Measurements from ENCODE around the gene ITGA8.
"Not testable (repeated sequence)": the region's sequence is repeated elsewhere in the genome, so short reads cannot be mapped to it uniquely, and the experiment has no call there.

Gene ITGA8

DNA sequence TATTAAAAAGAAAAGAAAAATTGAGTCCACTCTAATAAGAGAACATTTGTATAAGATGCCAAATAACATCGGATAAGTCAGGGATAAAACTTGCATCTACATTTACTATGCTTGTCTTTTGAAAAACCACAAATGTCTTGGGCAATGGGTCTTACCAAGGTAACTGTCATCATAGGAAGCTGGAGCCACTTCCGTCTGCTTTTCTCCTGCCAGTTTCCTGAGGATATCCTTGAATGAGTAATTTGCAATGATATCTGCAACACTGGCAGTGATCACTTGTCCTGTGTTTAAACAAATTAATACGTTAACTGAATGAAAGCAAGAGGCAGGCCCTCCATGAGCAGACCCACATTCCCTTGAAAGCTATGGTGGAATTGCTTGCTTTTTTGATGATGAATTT lies 47.3 kb downstream of the ITGA8 start:
- no peak for DNase-seq

- DNase-seq = no peak
Observed at GRCh38 chr10:15670880-15671279, 48.8 kb downstream of the ITGA8 start.

GRCh38 chr10:15661574-15661973 lies 58.1 kb downstream of the ITGA8 start:
- DNase-seq = no peak

DNA sequence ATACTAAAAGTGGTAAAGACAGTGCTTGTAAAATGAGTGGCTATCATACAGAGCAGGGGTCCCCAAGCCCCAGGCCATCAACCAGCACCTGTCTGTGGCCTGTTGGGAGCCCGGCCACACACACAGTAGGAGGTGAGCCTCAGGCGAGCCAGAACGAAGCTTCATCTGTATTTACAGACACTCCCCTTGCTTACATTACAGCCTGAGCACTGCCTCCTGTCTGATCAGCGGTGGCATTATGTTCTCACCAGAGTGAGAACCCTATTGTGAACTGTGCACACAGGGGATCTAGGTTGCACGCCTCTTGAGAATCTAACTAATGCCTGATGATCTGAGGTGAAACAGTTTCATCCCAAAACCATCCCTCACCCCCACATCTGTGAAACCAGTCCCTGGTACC lies 58.7 kb downstream of the ITGA8 start:
- no peak for DNase-seq

GRCh38 chr10:15658069-15658702 lies 61.5 kb downstream of the ITGA8 start:
- DNase-seq = no peak

DNA sequence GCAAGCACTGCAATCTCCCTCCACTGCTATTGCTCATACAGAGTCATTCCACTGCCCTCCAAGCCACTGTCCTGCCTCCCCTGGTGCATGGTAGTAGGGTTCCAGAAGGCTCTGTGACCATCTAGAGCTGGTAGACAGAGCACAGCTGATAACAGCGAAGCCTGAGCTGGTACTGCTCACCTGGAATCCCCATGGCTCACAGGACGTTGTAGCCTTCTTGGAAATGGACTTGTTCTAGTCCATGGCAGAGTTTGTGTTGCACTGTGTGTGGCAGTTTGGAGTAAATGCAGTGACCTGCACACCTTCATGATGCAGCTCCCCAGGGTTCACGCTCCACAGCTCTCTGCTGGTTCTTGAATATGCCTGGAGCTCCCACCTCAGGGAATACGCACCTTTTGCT lies 67.0 kb downstream of the ITGA8 start:
- DNase-seq = no peak

GRCh38 chr10:15652117-15652516 lies 67.6 kb downstream of the ITGA8 start:
- no peak for DNase-seq

DNA sequence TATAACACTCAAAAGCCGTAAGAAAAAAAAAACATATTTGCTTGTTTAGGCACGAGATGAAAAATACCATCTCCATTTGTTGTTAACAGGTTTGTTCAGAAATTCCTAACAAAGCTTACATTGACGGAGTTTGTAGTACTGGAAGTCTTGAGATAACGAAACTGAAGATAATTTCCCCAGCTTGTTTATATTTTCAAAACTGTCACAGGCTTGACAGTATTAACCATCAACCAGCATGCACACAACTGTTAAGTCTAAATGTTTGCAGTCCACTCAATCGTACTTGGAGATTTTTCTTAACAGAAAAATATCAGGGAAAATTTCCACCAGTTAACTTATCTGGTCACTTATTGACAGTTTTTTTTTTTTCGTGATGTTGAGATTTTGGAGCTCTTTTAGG lies 68.5 kb downstream of the ITGA8 start:
- DNase-seq = no peak

DNA sequence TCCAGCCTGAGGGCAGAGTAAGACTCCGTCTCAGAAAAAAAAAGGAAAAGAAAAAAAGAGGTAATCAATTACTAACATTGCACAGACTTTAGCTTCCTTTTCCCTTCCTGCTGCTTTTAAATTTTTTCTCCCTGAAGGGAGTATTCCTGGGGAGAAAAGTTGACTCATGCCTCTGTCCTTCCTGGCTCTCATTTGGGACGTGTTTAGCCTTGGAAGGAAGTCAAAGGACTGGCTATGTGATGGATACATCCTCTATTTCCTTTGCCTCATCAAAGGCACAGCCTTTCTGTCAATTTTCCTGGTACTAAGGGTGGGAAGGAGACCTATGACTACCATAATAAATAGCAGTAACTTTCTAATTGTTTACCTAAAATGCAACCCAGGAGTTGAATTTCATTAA lies 77.6 kb downstream of the ITGA8 start:
- DNase-seq = no peak

DNA sequence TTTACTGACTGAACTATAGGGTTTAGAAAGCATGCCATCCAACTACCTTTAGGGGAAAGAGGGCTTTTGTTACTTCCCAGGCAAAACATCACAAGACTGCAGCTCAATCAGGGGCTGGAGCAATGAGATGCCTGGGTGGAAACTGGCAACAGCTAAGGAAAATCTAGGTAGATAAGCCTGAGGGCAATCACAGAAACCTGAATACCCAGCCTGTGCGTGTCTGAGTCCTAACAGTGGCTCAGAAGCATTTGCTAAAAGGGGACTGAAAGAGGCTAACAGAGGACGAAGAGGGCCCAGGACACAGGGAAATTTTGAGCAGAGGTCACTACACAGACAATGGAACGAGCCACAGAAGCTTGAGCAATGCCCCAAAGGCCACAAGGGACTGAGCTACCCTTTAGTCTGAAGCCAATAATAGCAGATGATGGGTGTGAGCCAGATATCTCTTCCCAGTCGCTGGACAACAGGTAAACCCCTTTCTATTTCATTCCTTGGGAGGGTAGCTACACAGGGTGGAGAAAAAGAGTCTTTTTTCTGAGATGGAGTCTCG lies 79.1 kb downstream of the ITGA8 start:
- no peak for DNase-seq

GRCh38 chr10:15636446-15636845 lies 83.3 kb downstream of the ITGA8 start:
- no peak for DNase-seq

- no peak for DNase-seq
Observed at GRCh38 chr10:15632456-15633091, 87.1 kb downstream of the ITGA8 start.

- DNase-seq = not testable (repeated sequence)
Observed at GRCh38 chr10:15631205-15631604, 88.5 kb downstream of the ITGA8 start.

DNA sequence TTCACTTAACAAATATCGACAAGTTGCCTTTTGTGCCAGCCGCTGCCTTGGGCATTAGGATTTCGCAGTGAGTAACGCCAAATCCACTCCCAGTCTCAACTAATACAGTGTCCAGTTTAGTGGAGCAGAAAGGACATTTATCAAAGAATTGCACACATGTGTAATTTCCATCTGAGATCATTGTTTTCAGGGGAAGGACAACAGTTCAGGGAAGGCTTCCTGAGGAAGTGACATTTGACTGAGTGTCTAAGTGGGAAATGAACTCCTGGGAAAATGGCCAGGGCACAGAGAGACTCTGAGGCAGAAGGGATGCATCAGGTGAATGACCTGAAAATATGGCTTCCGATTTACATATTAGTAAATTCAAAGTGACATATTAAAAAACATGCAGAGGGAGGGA lies 89.4 kb downstream of the ITGA8 start:
- DNase-seq = no peak

DNA sequence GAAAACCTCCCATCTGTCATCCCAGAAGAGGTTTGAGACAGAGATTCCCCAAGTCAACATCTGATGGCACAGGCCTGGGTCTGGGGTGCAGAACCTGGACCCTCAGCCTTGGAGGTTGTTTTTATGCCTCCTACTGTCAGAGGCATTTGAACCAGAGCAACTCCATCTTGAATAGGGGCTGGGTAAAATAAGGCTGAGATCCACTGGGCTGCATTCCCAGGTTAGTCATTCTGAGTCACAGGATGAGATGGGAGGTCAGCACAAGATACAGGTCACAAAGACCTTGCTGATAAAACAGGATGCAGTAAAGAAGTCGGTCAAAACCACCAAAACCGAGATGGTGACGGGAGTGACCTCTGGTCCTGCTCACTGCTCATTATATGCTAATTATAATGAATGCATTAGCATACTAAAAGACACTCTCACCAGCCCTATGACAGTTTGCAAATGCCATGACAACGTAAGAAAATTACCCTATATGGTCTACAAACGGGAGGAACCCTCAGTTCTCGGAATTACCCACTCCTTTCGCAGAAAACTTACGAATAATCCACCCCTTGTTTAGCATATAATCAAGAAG lies 92.0 kb downstream of the ITGA8 start:
- DNase-seq = no peak

DNA sequence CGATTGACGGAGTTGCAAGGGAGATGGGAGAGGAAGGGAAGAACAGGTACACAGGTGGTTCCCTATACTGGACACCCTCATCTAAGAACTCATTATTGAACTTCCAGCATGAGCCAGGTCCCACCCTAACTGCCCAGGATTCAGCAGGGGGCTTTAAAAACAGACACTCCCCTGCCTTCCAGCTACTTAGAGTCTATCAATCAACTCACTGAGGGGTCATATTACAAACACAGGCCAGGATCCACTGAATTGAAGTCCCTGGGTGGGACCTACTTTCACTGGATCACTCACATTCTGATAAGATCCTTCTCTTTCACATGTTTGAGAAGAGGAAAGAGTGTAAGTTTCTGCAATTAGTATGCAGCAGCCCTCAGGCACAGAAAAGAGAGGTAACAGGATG lies 92.8 kb downstream of the ITGA8 start:
- no peak for DNase-seq

DNA sequence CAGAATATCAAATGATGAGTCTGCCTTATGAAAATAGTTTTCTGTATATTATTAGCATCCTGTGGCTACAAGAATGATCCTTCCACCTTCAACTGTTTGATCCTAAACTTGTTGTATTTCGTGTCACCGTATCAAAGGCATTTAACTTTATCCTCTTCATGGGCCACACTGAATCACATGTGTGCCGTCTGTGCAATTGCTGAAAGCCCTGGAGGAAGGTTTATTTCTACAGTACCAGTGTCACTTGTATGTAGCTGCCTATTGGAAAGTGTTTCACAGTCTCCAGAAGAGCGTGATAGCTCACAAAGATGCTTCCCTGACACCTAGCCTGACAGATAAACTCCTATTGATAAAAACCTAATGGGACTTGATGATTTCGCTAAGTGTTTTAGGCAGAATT lies 94.5 kb downstream of the ITGA8 start:
- DNase-seq = no peak

GRCh38 chr10:15624401-15625196 lies 95.1 kb downstream of the ITGA8 start:
- no peak for DNase-seq

- no peak for DNase-seq
Observed at GRCh38 chr10:15620836-15621515, 98.7 kb downstream of the ITGA8 start.

- DNase-seq = no peak
Observed at GRCh38 chr10:15620337-15620736, 99.4 kb downstream of the ITGA8 start.

DNA sequence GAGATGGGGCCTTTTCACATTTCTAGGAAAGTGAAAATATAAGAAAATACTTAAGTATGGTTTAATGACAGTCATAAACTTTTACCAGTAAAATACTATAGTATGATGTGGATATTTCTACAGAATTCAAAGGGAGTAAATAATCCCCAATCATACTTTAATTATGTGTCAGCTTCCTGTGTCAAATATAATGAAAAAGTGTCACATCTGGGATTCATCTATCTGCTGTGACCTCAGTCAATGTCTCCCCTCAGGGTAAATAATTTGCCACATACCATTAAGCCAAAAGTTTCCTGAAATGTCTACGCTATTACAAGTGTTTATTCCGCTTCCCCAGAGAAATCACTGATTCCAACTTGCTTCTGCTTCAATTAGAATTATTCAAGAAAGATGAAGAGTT lies 110.5 kb downstream of the ITGA8 start:
- no peak for DNase-seq

- no peak for DNase-seq
Observed at GRCh38 chr10:15606377-15606776, 113.3 kb downstream of the ITGA8 start.
